PFSK-1 (cell line): Measurements from ENCODE around the gene COL13A1.

Experiments
- FOXP2 ChIP-seq: optimal IDR thresholded peaks from 2 replicates; pipeline ENCODE3; 2011; ENCODE audit warnings: borderline replicate concordance, control low read depth, inconsistent platforms; ENCODE audit not compliant: insufficient read depth; ENCODE audit errors: extremely low read length, extremely low read depth
- POLR2AphosphoS5 ChIP-seq: IDR thresholded peaks from 2 replicates; pipeline ENCODE4 v1.6.1; 2012; ENCODE audit warnings: low read depth, mild to moderate bottlenecking, control low read depth, low read length, moderate library complexity
- SIN3A ChIP-seq: IDR thresholded peaks from 2 replicates; pipeline ENCODE4 v1.6.1; 2012; ENCODE audit warnings: mild to moderate bottlenecking, low read length, moderate library complexity, borderline replicate concordance; ENCODE audit not compliant: insufficient read depth
- TAF1 ChIP-seq: IDR thresholded peaks from 2 replicates; pipeline ENCODE4 v1.6.1; 2012; ENCODE audit warnings: low read length, control low read depth, borderline replicate concordance; ENCODE audit not compliant: insufficient read depth
- TF ChIP-seq, protein P1 (sequence below), 2 experiments: IDR thresholded peaks; 2 replicates each; pipeline versions ENCODE4 v1.6.1 to v1.8.0; 2011 to 2012; ENCODE audit warnings: low read depth in 2 of 2, low read length in 2 of 2, control low read depth in 1 of 2, inconsistent platforms in 1 of 2, mild to moderate bottlenecking in 1 of 2, moderate library complexity in 1 of 2; ENCODE audit not compliant: insufficient read depth in 1 of 2

The COL13A1 gene

DNA sequence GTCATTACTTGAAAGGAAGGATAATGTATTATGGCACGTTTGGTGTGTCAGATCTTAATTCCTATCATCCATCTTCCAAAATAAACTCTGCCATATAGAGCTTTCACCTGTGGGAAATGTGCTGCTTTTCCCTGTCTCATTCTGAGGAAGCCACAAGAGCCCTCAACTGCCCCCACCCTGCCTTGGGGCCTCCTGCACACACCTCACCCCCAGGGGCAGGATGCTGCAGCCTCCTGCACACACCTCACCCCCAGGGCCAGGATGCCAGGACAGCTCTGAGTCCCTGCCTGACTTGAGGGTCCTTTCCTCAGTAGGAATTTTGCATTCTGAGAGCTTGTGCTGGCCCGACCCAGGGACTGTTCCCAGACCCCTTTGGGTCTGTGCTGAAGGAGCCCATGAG is 67.1 kb downstream of the COL13A1 start:
- TF ChIP-seq, protein P1, sequence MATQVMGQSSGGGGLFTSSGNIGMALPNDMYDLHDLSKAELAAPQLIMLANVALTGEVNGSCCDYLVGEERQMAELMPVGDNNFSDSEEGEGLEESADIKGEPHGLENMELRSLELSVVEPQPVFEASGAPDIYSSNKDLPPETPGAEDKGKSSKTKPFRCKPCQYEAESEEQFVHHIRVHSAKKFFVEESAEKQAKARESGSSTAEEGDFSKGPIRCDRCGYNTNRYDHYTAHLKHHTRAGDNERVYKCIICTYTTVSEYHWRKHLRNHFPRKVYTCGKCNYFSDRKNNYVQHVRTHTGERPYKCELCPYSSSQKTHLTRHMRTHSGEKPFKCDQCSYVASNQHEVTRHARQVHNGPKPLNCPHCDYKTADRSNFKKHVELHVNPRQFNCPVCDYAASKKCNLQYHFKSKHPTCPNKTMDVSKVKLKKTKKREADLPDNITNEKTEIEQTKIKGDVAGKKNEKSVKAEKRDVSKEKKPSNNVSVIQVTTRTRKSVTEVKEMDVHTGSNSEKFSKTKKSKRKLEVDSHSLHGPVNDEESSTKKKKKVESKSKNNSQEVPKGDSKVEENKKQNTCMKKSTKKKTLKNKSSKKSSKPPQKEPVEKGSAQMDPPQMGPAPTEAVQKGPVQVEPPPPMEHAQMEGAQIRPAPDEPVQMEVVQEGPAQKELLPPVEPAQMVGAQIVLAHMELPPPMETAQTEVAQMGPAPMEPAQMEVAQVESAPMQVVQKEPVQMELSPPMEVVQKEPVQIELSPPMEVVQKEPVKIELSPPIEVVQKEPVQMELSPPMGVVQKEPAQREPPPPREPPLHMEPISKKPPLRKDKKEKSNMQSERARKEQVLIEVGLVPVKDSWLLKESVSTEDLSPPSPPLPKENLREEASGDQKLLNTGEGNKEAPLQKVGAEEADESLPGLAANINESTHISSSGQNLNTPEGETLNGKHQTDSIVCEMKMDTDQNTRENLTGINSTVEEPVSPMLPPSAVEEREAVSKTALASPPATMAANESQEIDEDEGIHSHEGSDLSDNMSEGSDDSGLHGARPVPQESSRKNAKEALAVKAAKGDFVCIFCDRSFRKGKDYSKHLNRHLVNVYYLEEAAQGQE (IDR thresholded peaks at IDR 0.05; ENCODE audit: insufficient read depth in 1 of 2, low read depth in 2 of 2, low read length in 2 of 2), result no peak
- TF ChIP-seq FOXP2, result no peak
- no peak for TF ChIP-seq SIN3A
- TF ChIP-seq TAF1, result no peak
- TF ChIP-seq POLR2AphosphoS5, result no peak

DNA sequence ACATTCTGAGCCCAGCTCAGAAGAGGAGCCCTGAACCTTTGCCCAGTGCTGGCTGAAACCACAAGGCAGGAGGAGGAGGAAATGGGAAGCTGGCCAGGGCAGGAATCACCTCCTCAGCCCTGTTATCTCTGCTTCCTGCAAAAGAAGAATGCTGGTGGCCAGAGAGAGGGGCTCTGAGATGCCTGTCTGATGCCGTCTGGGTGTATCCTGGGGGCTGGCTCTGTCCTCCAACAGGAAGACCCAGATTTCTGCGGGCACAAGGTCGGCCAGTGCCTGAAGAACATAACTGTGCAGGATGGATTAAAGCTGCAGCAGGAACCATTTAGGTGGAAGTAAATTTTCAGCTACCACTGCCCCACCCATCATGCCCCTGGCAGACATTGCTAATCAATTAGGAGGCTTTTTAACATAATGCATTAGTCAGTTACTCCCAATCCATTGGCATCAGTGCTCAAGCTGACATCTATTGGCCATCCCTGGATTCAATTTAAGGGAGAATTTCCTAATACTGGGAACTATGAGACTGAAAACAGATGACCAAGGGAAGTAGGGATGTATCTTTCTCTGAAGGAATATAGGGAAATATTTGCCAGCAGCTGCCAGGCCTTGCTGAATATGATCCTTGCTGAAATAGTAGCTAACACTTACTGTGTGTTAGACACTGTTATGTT is 67.7 kb downstream of the COL13A1 start:
- no peak for TF ChIP-seq POLR2AphosphoS5
- TF ChIP-seq, protein P1 (IDR thresholded peaks at IDR 0.05; ENCODE audit: insufficient read depth in 1 of 2, low read depth in 2 of 2, low read length in 2 of 2), result no peak
- TF ChIP-seq TAF1, result no peak
- no peak for TF ChIP-seq FOXP2
- TF ChIP-seq SIN3A, result no peak

DNA sequence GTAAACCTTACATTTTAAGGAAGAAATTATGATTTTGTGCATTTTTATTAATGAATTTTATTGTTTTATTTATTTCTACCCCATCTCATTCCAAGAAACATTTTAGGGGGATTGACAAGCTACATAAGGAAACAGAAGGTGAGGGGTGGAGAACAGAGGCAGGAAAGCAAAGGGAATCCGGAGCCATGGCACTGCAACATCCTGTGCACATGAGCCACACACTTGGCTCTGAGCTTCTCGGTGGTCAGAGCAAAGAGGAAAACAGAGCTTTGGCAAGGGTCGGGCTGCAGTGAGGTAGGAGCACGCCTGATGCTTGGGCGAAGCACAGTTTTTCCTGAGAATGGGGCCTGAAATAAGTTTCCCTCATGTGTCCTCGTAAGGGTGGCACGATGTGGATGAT is 68.9 kb downstream of the COL13A1 start:
- TF ChIP-seq, protein P1 (IDR thresholded peaks at IDR 0.05; ENCODE audit: insufficient read depth in 1 of 2, low read depth in 2 of 2, low read length in 2 of 2), result no peak
- TF ChIP-seq POLR2AphosphoS5 (no peak), FOXP2 (no peak), SIN3A (no peak), TAF1 (no peak)

- TF ChIP-seq, protein P1 (IDR thresholded peaks at IDR 0.05; ENCODE audit: insufficient read depth in 1 of 2, low read depth in 2 of 2, low read length in 2 of 2), result no peak
- TF ChIP-seq TAF1 (no peak), POLR2AphosphoS5 (no peak), SIN3A (no peak), FOXP2 (no peak)
Measured at GRCh38 chr10:69871074-69871473, 69.4 kb downstream of the COL13A1 start.

GRCh38 chr10:69872323-69872722 is 70.6 kb downstream of the COL13A1 start:
- TF ChIP-seq FOXP2 (no peak), POLR2AphosphoS5 (no peak), SIN3A (no peak), TAF1 (no peak)
- TF ChIP-seq, protein P1 (IDR thresholded peaks at IDR 0.05; ENCODE audit: insufficient read depth in 1 of 2, low read depth in 2 of 2, low read length in 2 of 2), result no peak
